ENCODE results near the gene GNE.

DNA sequence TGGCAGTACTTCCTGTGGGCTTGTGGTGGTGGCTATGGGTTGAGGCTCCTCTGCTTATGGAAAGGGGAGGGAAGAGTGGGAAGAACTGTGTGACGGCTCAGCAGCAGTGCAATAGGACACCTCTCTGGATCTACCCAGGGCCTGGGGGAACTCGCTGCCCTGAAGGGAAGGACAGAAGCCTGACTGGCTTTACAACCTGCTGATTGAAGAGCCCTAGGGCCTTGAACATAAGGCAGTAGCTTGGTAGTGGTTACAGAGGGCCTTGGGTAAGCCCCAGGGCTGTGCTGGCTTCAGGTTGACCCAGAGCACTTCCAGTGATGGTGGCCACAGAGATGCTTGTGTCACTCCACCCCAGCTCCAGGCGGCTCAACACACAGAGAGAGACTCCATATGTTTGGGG lies 83.5 kb downstream of the GNE start:
- TF ChIP-seq POLR2A (IDR thresholded peaks at IDR 0.05) = no peak
- TF ChIP-seq, protein P1, sequence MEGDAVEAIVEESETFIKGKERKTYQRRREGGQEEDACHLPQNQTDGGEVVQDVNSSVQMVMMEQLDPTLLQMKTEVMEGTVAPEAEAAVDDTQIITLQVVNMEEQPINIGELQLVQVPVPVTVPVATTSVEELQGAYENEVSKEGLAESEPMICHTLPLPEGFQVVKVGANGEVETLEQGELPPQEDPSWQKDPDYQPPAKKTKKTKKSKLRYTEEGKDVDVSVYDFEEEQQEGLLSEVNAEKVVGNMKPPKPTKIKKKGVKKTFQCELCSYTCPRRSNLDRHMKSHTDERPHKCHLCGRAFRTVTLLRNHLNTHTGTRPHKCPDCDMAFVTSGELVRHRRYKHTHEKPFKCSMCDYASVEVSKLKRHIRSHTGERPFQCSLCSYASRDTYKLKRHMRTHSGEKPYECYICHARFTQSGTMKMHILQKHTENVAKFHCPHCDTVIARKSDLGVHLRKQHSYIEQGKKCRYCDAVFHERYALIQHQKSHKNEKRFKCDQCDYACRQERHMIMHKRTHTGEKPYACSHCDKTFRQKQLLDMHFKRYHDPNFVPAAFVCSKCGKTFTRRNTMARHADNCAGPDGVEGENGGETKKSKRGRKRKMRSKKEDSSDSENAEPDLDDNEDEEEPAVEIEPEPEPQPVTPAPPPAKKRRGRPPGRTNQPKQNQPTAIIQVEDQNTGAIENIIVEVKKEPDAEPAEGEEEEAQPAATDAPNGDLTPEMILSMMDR (IDR thresholded peaks at IDR 0.05) = no peak

Data from esophagus squamous epithelium (tissue), 4 donors.